HL-60/S4 treated with retinoic acid at 250 ng/mL for 4 days and 3 days (cell line): ENCODE data around the gene RNGTT.

Source experiments
- in situ Hi-C: fragments of 300-500 bp; cut with MboI; formaldehyde crosslinking; loops from 2 replicates; pipeline ENCODE4 v1.7.0; 2022; ENCODE audit warnings: low sequenced_read_pairs

Gene RNGTT

DNA sequence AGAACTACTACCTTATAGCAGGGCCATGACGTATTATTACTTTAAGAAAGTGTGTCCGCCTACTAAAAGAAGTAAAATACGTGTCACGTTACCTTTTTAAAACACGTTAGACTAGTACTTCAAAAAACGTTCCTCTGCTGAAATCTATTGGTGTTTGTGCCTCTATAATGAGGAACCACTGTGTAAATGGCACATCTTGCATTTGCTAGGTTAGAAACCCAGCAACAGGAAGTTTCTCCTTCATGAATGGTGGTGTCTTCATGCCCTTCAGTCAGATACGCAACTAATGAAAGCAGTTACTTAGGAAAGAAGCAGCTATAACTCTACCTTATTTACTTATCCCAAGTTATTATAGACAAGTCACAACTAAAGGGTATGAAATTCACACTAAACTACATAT lies 343.5 kb downstream of the RNGTT start:
- in situ Hi-C loops, result no loop called here

DNA sequence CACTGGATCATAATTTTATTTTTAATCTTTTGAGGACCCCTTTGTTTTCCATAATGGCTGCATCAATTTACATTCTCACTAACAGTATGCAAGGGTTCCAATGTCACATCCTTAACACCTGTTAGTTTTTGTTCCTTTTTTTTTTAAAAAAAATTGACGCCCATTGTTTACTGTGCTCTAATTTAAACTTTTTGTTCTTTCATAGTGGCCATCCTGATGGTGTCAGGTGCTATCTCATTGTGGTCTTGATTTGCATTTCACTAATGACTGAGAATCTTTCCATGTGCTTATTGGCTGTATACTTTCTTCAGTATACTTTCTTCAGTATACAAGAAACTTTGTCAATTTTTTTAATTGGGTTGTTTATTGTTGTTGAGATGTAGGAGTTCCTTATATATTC lies 347.0 kb downstream of the RNGTT start:
- in situ Hi-C loops, result no loop called here

GRCh38 chr6:88614316-88614877 lies 349.0 kb downstream of the RNGTT start:
- in situ Hi-C loops, result no loop called here

GRCh38 chr6:88612631-88613030 lies 350.8 kb downstream of the RNGTT start:
- in situ Hi-C loops, result no loop called here

DNA sequence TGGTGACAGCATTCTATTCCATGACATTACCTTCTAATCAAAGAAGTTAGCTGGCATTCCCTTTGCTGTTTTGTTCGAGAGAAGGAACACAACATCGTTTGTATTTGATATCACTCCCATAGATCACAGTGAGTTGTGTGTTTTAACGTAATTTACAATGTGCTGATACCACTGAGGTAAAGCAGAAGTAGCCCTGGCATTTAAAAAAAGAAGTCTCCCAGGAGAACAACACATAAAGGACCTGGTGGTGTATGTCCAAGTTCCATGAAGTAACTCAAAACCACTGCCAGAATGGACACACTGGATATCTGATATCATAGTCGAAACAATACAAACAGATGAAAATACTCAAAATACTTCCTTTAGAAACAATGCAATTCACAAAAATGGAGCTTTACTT lies 351.7 kb downstream of the RNGTT start:
- in situ Hi-C loops, result no loop called here

DNA sequence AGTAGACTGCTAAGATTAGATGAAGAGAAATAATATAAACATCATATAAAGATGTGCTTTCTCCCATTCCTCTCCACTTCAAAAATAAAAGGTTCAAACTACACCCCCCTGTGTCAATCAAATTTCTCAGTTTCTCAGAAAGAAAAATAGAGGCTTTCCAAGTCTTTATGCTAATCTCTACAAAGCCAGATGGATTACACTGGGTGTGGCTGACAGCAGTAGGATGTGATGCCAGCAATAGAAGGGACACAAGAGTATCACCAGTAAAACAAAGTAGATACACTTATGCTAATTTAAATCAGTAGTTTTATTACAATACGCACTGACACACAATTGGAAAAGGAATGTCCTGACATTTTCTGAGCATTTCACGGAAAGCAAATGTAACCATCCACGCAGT lies 353.4 kb downstream of the RNGTT start:
- in situ Hi-C loops, result no loop called here

DNA sequence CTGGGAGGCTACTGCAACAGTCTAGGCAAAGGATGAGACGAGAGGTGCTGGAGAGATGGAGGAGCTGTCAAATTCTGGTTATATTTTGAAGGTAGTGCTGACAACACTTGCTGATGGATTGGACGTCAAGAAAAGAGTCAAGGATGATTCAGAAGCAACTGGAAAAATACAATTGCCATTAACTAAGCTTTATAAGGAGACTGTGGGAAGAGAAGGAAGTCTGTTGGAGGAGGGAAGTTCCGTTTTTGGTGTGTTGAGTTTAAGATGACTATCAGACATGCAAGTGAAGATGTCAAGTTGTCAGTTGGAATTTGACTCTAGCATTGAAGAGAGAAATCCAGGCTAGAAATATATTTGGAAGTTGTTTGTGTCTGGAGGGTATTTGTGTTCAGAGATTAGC lies 358.1 kb downstream of the RNGTT start:
- in situ Hi-C loops, result no loop called here

DNA sequence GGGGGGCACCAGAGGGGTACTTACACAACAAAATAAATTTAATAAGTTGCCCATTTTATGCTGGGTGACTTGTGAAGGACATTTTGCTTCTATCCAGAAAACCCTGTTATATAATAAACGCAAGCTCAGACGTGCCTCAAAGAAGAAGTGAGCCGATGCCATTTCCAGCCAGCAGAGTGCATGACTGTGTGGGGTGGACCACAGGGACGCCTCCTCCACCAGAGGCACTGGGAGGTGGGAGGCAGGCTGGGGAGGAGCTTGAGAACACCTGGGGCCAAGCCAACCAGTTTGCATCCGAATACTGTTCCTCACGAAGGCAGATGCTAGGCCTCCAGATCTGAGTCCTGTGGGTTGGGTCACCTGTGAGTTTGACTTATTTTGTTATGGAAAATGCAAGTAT lies 363.8 kb downstream of the RNGTT start:
- in situ Hi-C loops, result no loop called here

DNA sequence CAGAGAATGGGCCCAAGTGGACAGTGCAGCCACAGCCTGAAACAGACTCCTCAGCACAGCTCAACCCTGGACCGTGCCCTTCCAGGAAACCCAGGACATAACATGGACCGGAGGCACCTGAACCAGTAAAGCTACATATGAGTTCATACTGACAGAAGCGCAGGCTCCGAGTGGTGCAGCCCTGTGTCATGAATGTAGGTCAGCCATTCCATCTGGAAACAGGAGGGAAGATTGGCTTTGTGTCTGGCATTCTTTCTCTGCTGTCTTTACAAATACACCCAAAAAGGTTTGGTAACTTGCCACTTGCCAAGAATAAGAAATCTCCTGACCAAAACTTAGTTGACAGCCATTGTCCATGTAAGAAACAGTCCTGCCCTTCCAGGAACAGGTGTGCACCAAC lies 366.6 kb downstream of the RNGTT start:
- in situ Hi-C loops, result no loop called here

DNA sequence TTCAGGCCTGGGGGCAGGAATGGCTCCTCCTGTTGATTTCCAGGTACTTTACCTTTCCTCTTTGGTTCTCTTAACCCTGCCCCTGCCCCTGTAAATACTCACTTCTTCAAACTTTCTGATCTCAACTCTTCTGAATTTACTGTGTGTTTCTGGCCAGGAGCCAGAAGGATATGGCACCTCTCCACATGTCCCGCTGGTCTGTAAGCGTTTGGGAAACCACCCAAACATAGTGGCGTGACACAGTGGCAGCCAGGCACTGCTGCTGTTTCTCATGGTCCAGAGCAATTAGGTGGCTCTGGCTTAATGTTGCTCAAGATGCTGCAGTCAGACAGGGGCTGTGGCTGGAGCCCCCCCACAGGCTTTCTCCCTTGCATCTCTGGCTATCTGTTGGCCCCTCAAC lies 374.5 kb downstream of the RNGTT start:
- in situ Hi-C loops, result no loop called here

DNA sequence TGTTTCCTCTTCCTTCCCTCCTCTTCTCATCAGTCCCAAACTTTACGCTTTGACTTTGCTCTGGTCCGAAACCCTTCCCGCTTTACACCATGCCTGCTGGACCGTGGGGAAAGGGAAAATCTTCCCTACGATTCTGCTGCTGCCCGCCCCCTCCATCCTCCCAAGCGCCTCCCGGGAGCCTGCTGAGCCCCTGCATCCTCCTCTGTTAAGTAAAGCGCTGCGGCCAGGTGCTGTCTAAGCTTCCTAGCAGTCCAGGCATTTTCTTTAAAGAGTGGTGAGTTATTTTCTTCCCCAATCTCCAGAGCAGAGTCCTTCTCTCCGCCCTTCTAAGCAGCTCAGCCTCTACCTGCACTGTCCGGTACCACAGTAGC lies 376.3 kb downstream of the RNGTT start:
- in situ Hi-C loops, result no loop called here

DNA sequence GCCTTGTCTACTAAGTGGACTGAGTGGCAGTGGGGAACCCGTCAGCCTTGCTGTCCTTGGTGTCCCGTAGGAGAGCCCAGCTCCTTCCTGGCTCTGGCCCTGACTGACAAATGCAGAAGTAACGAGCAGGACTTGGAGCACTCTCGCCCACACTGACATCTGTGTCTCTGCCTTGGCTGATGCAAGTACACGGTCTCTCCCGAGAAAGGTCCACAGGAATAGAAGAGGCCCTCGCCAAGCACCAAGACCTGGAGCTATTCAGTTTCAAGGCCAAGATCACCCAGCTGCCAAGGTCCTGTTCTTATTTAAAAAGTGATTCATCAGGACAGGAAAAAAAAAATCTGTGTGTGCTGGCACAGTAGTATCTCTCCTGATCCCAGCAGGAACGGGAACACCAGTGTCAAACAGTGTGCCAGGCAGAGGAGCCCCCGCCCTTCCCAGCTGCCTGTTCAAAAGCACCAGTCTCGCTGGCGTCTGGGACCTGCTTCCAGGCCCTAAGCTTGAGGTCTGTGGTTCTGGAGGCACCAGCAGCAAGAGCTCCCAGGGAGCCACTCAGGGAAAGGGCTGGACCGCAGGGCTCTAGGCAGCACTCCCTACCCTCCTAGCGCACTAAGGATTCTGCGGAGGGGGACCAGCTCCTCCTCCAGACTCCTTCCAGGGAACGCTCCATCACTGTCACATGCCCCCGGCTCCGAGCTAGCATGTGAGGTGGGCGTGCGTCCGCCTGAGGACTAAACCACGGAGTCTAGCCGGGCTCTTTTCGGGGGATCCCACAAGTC lies 376.9 kb downstream of the RNGTT start:
- in situ Hi-C loops, result no loop called here

- in situ Hi-C loops, result no loop called here
Observed at GRCh38 chr6:88585276-88585692, 378.1 kb downstream of the RNGTT start.

DNA sequence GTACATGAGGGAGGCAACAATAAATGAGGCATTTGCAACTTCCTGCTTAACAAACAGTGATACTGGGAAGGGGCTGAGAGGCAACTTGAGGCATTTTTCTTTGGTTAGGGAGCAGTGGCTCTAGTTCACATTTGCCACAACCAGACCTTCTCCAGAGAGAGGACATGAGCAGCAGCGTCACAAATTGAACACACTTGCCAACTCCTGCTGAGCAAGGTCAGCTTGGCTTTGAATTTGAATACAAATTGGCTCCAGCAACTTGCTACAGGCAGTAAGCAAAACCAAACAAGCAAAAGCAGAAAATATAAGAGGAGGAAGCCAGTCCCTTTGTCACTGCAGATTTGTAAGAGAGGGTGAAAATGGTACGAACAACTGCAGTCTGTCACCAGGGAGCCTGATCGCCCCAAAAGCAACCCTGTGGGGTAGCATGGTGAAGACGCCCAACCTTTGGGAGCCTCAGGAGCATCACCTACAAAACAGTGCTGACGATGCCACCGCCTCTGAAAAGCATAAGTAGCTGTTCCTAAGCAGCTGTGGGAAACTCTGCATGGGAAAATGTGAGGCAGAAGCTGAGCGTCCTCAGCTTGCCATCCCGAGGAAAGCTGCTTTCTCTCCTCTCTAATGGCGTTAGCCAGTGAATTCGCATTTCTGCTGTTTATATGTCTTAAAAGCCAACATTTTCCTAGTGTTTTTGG lies 378.7 kb downstream of the RNGTT start:
- in situ Hi-C loops, result no loop called here

DNA sequence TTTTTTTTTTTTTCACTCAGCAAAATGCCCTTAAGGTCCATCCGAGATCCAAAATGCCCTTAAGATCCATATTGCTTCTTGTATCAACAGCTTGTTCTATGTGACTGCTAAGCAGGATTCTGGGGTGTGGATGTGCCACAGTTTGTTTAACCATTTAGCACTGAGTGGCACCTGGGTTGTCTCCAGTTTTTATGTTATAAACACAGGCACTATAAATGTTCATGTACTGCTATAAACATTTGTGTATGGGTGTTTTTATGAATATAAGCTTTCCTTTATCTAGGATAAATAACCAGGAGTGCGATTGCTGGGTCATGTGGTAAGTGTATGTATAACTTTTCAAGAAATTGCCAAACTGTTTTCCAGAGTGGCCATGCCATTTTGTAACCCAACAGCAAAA lies 386.0 kb downstream of the RNGTT start:
- in situ Hi-C loops, result no loop called here

DNA sequence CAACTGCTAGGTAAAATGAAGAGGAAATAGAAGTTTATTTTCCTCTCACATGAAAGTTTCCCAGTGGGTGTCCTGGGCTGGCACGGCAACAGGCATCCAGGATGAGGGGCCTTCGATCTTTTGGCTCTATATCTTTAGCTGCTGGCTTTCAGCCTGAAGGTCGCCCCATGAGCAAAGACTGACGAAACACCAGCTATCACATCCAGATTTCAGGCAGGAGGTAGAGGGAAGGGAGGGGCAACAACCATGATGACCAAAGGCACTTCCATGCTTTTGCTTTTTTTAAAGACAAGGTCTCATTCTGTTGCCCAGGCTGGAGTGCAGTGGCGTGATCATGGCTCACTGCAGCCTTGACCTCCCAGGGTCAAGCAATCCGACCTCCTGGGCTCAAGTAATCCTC lies 387.9 kb downstream of the RNGTT start:
- in situ Hi-C loops, result no loop called here

DNA sequence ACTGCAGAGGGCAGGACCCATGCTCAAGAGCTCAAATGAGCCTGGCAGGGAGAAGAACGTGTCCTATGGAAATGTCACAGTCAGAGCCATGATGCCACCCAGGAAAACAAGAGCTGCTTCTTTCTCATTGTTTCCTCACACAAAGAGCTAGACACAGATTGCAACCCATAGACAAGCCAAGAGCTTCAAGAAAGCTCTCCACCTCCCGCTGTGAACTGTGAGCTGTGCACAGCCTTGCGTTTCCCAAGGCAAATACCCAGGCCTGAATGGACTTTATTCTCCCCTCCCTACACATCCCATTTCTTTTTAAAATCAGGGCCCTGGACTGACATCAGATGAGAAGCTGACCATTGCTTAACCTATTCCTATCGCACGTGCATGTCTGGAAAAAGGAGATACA lies 388.8 kb downstream of the RNGTT start:
- in situ Hi-C loops, result no loop called here

DNA sequence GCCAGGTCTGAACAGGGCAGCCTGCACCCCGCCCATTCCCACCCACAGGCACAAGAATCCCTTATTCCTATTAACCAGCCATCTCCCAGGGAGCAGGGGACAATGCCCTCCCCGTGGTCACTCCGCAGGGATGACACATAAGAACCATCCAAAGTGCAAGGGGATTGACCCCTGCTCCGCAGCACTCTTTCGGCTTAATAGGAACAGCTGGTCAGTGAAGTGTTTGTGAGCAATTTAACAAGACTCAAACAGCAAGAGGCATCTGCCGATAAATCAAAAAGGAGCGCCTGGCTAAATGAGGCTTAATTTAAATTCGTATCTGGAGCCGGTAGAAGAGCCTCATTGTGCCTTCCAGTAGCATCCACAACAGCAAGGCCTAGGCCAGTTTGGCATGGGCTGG lies 389.4 kb downstream of the RNGTT start:
- in situ Hi-C loops, result no loop called here

- in situ Hi-C loops, result no loop called here
Observed at GRCh38 chr6:88573561-88573960, 389.9 kb downstream of the RNGTT start.

- in situ Hi-C loops, result no loop called here
Observed at GRCh38 chr6:88572449-88573139, 390.8 kb downstream of the RNGTT start.

DNA sequence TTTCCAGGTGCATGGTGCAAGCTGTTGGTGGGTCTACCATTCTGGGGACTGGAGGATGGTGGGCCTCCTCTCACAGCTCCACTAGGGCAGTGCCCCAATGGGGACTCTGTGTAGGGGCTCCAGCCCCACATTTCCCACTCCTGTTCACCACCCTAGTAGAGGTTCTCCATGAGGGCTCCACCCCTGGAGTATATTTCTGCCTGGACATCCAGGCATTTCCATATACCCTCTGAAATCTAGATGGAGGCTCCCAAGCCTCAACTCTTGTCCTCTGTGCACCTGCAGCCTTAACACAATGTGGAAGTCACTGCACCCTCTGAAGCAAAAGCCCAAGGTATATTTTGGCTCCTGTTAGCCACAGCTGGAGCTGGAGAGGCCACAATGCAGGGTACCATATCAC lies 393.5 kb downstream of the RNGTT start:
- in situ Hi-C loops, result no loop called here

- in situ Hi-C loops, result no loop called here
Observed at GRCh38 chr6:88567696-88568095, 395.7 kb downstream of the RNGTT start.
